ENCODE results near the gene USP28. TPM values are rescaled to one million over a fixed set of nuclear protein-coding genes. Genes with fewer than 3 reads are reported as not detected.
A peak's percentile ranks its signal among the peaks of the same experiment; 100 is the strongest.
"Not testable (repeated sequence)": the region's sequence is repeated elsewhere in the genome, so short reads cannot be mapped to it uniquely, and the experiment has no call there.

The USP28 gene
- total and polyA plus RNA-seq, 3 donors from 2014 or later = 23.2 to 39.9 (median 36.6) TPM

DNA sequence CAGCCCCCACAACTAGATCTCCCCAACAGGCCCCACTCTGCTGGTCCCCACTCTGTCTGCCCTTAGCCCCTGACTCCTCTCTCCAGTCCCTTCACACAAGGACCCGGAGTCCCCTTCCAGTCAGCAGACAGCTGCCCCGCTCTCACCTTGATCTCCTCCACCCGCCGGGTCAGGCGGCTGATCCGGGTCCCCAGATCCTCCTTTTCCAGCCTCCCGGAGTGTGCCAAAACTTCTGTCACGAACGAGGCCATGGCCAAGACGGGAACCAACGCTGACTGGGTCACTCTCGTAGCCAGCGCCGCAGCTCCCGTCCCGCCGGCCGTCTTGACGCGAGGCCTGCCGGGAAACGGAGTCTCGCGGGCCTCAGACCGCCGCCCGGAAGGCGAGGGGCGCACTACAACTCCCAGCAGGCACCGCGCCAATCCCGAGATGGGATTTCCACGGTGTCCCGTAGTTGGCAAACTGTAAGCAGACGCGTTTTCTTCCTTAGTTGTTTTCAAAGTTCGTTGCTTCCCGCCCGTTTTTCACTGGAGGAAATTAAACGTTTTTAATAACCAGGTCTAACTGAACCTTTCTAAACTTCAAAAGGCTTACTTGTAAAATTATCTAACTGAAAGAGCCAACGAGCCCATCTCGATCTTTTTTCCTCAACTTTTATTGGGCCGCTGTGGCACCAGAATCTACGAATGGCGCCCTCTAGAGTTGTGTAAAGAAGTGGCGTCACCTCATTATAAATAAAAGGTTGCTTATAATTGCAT is 101.8 kb downstream of the USP28 start, which contains the start of gene ZW10:
ZW10 (minus strand) TSS at position 277 of the 758 bp plus-strand sequence; CDS start at position 251, 26 bp downstream.
- TF ChIP-seq, protein P1, sequence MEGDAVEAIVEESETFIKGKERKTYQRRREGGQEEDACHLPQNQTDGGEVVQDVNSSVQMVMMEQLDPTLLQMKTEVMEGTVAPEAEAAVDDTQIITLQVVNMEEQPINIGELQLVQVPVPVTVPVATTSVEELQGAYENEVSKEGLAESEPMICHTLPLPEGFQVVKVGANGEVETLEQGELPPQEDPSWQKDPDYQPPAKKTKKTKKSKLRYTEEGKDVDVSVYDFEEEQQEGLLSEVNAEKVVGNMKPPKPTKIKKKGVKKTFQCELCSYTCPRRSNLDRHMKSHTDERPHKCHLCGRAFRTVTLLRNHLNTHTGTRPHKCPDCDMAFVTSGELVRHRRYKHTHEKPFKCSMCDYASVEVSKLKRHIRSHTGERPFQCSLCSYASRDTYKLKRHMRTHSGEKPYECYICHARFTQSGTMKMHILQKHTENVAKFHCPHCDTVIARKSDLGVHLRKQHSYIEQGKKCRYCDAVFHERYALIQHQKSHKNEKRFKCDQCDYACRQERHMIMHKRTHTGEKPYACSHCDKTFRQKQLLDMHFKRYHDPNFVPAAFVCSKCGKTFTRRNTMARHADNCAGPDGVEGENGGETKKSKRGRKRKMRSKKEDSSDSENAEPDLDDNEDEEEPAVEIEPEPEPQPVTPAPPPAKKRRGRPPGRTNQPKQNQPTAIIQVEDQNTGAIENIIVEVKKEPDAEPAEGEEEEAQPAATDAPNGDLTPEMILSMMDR (IDR thresholded peaks at IDR 0.05) = peak; percentile 83 to 88 (median 85)
- no peak for TF ChIP-seq POLR2A (IDR thresholded peaks at IDR 0.05)
- H3K4me3 ChIP-seq = peak within 1 kb of the TSS; percentile 89 to 95
- no peaks in the 10 kb centered on the region for H3K27me3 ChIP-seq
- H3K36me3 ChIP-seq (ENCODE audit: low read depth, missing control alignments) = no peaks in the 10 kb centered on the region
- DNase-seq = peak; percentile 97
- 0 to 1% methylated on average over 35 to 46 of the region's 46 CpGs for WGBS, 2 donors
- intact Hi-C loops (cut with DNase I; ENCODE audit: low total_unique reads) = no loop called here
- H3K4me1 ChIP-seq = no peaks in the 10 kb centered on the region
- peak within 1 kb of the TSS; percentile 67 to 85 for H3K27ac ChIP-seq
- H3K9me3 ChIP-seq = no peaks in the 10 kb centered on the region

DNA sequence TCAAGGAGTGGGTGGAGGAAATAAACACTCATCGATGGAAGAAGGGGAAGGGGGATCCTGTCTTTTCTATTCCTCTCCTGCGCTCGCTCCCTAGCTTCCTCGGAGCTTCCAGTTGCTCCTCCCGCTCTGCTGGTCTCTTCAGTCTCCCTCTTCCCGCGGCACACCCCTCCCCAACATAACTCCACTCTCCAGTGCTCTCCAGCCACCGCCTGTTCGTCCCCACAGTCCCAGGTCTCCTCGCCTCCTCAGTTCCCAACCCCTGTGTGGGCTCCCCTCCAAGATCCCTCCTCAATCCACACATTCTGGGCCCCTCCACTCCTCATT is 102.3 kb downstream of the USP28 start:
- TF ChIP-seq, protein P1 (IDR thresholded peaks at IDR 0.05) = no peak
- no peak for TF ChIP-seq POLR2A (IDR thresholded peaks at IDR 0.05)
- Histone ChIP-seq H3K9me3 (no peaks in the 10 kb centered on the region), H3K27me3 (no peaks in the 10 kb centered on the region), H3K27ac (peak overlapping the region; percentile 67 to 85), H3K4me1 (no peaks in the 10 kb centered on the region), H3K4me3 (peak overlapping the region; percentile 89 to 95), H3K36me3 (ENCODE audit: low read depth, missing control alignments) (no peaks in the 10 kb centered on the region)
- 0 to 1% methylated on average over 10 of the region's 10 CpGs for WGBS, 2 donors
- intact Hi-C loops (cut with DNase I; ENCODE audit: low total_unique reads) = no loop called here
- peak; percentile 51 for DNase-seq

DNA sequence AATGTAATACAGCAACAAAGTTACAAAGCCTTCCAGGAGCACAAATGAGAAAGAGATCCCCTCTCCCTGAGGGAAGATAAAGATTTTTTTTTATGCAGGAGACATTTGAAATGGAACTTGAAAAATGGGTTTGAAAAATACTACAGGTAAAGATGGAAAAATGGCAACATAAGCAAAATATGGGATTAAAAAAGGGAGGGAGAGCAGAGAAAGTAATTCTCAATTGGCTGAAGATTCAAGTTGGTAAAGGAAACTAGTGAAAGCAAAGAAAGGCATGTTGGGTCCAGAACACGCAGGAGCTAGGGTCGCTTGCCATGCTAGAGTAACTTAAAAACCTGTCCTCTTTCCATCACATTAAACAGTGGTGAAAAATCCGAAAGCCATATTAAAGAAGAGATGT is 103.4 kb downstream of the USP28 start:
- no peaks in the 10 kb centered on the region for H3K9me3 ChIP-seq
- H3K27ac ChIP-seq = no peak overlapping the region
- no peak overlapping the region for H3K4me3 ChIP-seq
- no peak for TF ChIP-seq POLR2A (IDR thresholded peaks at IDR 0.05)
- TF ChIP-seq, protein P1 (IDR thresholded peaks at IDR 0.05) = no peak
- no peak for DNase-seq
- intact Hi-C loops (cut with DNase I; ENCODE audit: low total_unique reads) = no loop called here
- no peaks in the 10 kb centered on the region for H3K36me3 ChIP-seq (ENCODE audit: low read depth, missing control alignments)
- WGBS, 2 donors = 64 to 78% methylated on average over 3 of the region's 3 CpGs
- H3K4me1 ChIP-seq = no peaks in the 10 kb centered on the region
- H3K27me3 ChIP-seq = no peaks in the 10 kb centered on the region

DNA sequence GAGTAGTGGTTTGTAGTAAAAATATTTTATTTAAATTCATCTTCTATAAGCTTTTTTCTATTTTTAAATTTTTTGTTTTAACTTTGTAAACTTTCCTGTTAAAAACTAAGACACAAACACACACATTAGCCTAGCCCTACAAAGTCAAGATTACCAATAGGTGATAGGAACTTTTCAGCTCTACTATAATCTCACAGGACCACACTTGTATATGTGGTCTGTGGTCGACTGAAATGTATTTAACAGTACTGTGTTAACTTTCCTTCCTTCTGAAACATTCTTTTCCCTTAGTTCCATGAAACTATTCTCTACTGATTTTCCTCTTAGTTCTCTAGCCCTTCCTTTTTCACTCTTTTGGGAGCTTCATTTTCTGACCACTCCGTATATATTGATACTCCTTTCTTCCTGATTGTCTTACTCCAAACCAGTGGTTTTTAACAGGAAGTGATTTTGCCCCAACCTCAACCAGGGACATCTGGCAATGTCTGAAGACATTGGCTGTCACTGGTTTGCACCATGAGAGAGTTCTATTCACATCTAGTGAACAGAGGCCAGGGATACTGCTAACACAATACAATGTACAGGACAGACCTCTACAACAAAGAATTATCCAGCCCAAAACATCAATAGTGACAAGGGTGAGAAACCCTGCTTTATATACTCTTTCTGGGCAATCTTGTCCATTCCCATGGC is 110.7 kb downstream of the USP28 start:
- Histone ChIP-seq H3K27ac (no peak overlapping the region), H3K27me3 (no peaks in the 10 kb centered on the region), H3K4me3 (no peak overlapping the region), H3K4me1 (no peaks in the 10 kb centered on the region), H3K36me3 (ENCODE audit: low read depth, missing control alignments) (no peaks in the 10 kb centered on the region), H3K9me3 (no peaks in the 10 kb centered on the region)
- no peak for TF ChIP-seq POLR2A (IDR thresholded peaks at IDR 0.05)
- TF ChIP-seq, protein P1 (IDR thresholded peaks at IDR 0.05) = no peak
- no peak for DNase-seq
- 94 to 95% methylated on average over 2 of the region's 2 CpGs for WGBS, 2 donors
- intact Hi-C loops (cut with DNase I; ENCODE audit: low total_unique reads) = no loop called here

DNA sequence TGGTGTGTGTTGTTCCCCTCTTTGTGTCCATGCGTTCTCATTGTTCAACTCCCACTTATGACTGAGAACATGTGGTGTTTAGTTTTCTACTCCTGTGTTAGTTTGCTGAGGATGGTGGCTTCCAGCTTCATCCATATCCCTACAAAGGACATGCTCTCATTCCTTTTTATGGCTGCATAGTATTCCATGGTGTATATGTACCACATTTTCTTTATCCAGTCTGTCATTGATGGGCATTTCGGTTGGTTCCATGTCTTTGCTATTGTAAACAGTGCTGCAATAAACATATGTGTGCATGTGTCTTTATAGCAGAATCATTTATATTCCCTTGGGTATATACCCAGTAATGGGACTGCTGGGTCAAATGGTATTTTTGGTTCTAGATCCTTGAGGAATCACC is 112.3 kb downstream of the USP28 start:
- H3K36me3 ChIP-seq (ENCODE audit: low read depth, missing control alignments); intact Hi-C loops (cut with DNase I; ENCODE audit: low total_unique reads); H3K4me3 ChIP-seq; H3K9me3 ChIP-seq; H3K27ac ChIP-seq; H3K27me3 ChIP-seq; H3K4me1 ChIP-seq; DNase-seq: not testable (repeated sequence)
- 93 to 97% methylated on average over 2 of the region's 2 CpGs for WGBS, 2 donors
